ENCODE results near the gene CCNK.

The CCNK gene

DNA sequence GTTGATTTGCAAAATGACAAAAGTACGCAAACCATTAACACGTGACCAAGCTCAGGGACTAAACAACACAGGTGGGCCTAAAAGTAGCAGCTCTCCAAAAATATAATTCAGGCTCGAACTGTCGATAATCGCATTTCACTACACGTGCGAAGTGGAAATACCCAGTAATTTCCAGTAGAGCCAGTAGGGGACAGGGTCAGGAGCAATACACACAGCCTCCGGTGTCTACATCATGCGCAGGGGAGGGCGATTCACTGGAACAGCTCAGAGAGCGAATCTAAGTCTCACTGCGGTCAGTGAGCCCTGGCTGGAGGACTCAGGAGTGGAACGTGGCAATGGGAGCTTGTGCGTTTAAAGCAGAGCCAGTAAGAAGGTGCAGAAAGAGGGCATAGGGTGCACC lies 40.9 kb upstream of the CCNK start:
- H2AFZ ChIP-seq (ENCODE audit: low read length) = no peak overlapping the region
- H3K4me2 ChIP-seq (ENCODE audit: low read length) = no peak overlapping the region
- H3K27ac ChIP-seq (ENCODE audit: low read depth, low read length, poor library complexity, severe bottlenecking) = no peak overlapping the region
- no peaks in the 10 kb centered on the region for H3K27me3 ChIP-seq (ENCODE audit: insufficient read depth, low read length)
- no peaks in the 10 kb centered on the region for H3K79me2 ChIP-seq (ENCODE audit: insufficient read depth, low read length)
- H3K9ac ChIP-seq (ENCODE audit: low read length) = no peak overlapping the region
- no peak overlapping the region for H3K4me3 ChIP-seq (ENCODE audit: low read depth, low read length, poor library complexity, severe bottlenecking)
- H3K36me3 ChIP-seq (ENCODE audit: insufficient read depth, low read length) = peaks cover 12% of the 10 kb centered on the region; the same call in 1 of the 2 replicates
- no peaks in the 10 kb centered on the region for H3K4me1 ChIP-seq (ENCODE audit: insufficient read depth, low read length, severe bottlenecking)
- no peaks in the 10 kb centered on the region for H3K9me2 ChIP-seq (ENCODE audit: low read depth, low read length)
- no peaks in the 10 kb centered on the region for H4K20me1 ChIP-seq (ENCODE audit: insufficient read depth, low read length)
- TF ChIP-seq, protein P1, sequence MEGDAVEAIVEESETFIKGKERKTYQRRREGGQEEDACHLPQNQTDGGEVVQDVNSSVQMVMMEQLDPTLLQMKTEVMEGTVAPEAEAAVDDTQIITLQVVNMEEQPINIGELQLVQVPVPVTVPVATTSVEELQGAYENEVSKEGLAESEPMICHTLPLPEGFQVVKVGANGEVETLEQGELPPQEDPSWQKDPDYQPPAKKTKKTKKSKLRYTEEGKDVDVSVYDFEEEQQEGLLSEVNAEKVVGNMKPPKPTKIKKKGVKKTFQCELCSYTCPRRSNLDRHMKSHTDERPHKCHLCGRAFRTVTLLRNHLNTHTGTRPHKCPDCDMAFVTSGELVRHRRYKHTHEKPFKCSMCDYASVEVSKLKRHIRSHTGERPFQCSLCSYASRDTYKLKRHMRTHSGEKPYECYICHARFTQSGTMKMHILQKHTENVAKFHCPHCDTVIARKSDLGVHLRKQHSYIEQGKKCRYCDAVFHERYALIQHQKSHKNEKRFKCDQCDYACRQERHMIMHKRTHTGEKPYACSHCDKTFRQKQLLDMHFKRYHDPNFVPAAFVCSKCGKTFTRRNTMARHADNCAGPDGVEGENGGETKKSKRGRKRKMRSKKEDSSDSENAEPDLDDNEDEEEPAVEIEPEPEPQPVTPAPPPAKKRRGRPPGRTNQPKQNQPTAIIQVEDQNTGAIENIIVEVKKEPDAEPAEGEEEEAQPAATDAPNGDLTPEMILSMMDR (IDR thresholded peaks at IDR 0.05; ENCODE audit: low read length) = no peak
- TF ChIP-seq EZH2 (IDR thresholded peaks at IDR 0.05; ENCODE audit: borderline replicate concordance, low read length) = no peak
- H3F3A ChIP-seq (ENCODE audit: insufficient read depth, low read length) = no peaks in the 10 kb centered on the region
- no peaks in the 10 kb centered on the region for H3K9me3 ChIP-seq (ENCODE audit: low read length)

DNA sequence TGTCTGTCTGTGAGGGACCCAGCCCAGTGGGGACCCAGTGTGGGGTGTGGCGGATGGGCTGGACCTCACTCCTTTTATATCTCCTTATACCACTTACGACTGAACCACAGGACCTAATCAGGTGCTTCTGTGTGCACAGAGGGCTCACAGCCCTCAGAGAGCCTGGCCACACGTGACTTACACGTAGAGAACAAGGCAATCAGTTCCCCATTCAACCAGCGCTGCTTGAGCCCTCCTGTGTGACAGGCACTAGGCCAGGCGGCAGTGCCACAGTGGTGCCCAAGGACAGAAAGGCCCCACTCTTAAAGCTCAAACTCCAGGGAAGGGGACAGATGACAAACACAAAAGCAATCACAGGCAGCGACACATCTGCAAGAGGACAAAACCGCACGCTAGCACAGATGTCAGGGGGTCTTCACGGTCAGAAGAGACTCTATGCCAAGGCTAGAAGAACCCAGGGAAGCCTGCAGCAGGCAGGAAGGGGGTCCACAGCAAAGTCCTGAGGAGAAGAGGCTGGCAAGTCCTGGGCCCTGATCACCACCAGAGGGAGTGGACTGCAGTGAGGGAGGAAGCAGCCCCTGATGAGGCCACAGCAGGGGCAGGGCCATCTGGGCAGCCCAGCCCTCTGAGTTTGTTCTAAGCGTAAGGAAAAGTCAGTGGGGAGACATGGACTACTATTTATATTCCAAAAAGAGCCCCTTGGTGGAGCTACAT lies 39.9 kb upstream of the CCNK start:
- H2AFZ ChIP-seq (ENCODE audit: low read length) = no peak overlapping the region
- H3K4me2 ChIP-seq (ENCODE audit: low read length) = no peak overlapping the region
- H3K4me3 ChIP-seq (ENCODE audit: low read depth, low read length, poor library complexity, severe bottlenecking) = no peak overlapping the region
- H3K9me2 ChIP-seq (ENCODE audit: low read depth, low read length) = no peaks in the 10 kb centered on the region
- no peaks in the 10 kb centered on the region for H4K20me1 ChIP-seq (ENCODE audit: insufficient read depth, low read length)
- no peaks in the 10 kb centered on the region for H3K9me3 ChIP-seq (ENCODE audit: low read length)
- H3K9ac ChIP-seq (ENCODE audit: low read length) = no peak overlapping the region
- H3K36me3 ChIP-seq (ENCODE audit: insufficient read depth, low read length) = peaks cover 10% of the 10 kb centered on the region; the same call in 1 of the 2 replicates
- no peaks in the 10 kb centered on the region for H3K79me2 ChIP-seq (ENCODE audit: insufficient read depth, low read length)
- H3F3A ChIP-seq (ENCODE audit: insufficient read depth, low read length) = no peaks in the 10 kb centered on the region
- TF ChIP-seq EZH2 (IDR thresholded peaks at IDR 0.05; ENCODE audit: borderline replicate concordance, low read length) = no peak
- TF ChIP-seq, protein P1 (IDR thresholded peaks at IDR 0.05; ENCODE audit: low read length) = no peak
- H3K4me1 ChIP-seq (ENCODE audit: insufficient read depth, low read length, severe bottlenecking) = no peaks in the 10 kb centered on the region
- no peaks in the 10 kb centered on the region for H3K27me3 ChIP-seq (ENCODE audit: insufficient read depth, low read length)
- no peak overlapping the region for H3K27ac ChIP-seq (ENCODE audit: low read depth, low read length, poor library complexity, severe bottlenecking)

DNA sequence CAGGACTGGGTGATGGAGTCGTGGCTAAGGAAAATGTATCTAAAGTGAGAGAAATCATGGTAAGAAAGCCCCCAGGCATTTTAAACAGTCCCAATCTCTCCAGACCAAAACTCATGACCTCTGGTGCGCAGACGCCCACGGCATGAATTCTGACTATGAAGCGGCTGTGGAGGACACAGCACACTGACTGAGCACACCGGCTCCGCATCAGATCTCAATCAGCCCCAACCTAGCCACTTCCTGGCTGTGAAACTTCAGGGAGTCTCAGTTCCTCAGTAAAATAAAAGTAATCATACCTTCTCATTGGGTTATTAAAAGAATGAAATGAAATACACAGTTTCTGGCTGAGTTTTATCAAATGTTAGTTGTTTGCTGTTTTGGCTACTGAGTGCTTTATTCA lies 39.3 kb upstream of the CCNK start:
- TF ChIP-seq, protein P1 (IDR thresholded peaks at IDR 0.05; ENCODE audit: low read length) = no peak
- TF ChIP-seq EZH2 (IDR thresholded peaks at IDR 0.05; ENCODE audit: borderline replicate concordance, low read length) = no peak
- Histone ChIP-seq H3K4me2 (ENCODE audit: low read length) (no peak overlapping the region), H3K4me1 (ENCODE audit: insufficient read depth, low read length, severe bottlenecking) (no peaks in the 10 kb centered on the region), H3F3A (ENCODE audit: insufficient read depth, low read length) (no peaks in the 10 kb centered on the region), H3K79me2 (ENCODE audit: insufficient read depth, low read length) (no peaks in the 10 kb centered on the region), H3K9me2 (ENCODE audit: low read depth, low read length) (no peaks in the 10 kb centered on the region), H3K9ac (ENCODE audit: low read length) (no peak overlapping the region), H3K9me3 (ENCODE audit: low read length) (no peaks in the 10 kb centered on the region), H3K36me3 (ENCODE audit: insufficient read depth, low read length) (peaks cover 10% of the 10 kb centered on the region; the same call in 1 of the 2 replicates), H4K20me1 (ENCODE audit: insufficient read depth, low read length) (no peaks in the 10 kb centered on the region), H3K27me3 (ENCODE audit: insufficient read depth, low read length) (no peaks in the 10 kb centered on the region), H3K27ac (ENCODE audit: low read depth, low read length, poor library complexity, severe bottlenecking) (no peak overlapping the region), H2AFZ (ENCODE audit: low read length) (no peak overlapping the region), H3K4me3 (ENCODE audit: low read depth, low read length, poor library complexity, severe bottlenecking) (no peak overlapping the region)
